COLO829 (cell line): ENCODE results near the gene KLF17.

ENCODE experiments used
- DNase-seq: peaks from one replicate; pipeline ENCODE4 v3.0.0; 2012; ENCODE audit warnings: low spot score

Gene KLF17

GRCh38 chr1:44118682-44119081 lies at the start of gene KLF17:
Gene KLF17 (plus strand): TSS chr1:44118821. CDS start chr1:44118908, 87 bp downstream.
- DNase-seq: no peak

GRCh38 chr1:44071461-44071860 lies 47.2 kb upstream of the KLF17 start:
- DNase-seq: no peak

GRCh38 chr1:44072204-44072603 lies 46.4 kb upstream of the KLF17 start:
- peak; percentile 81 for DNase-seq

GRCh38 chr1:44072821-44073220 lies 45.8 kb upstream of the KLF17 start:
- DNase-seq: no peak

- no peak for DNase-seq
Observed at GRCh38 chr1:44073528-44073927, 45.1 kb upstream of the KLF17 start.

GRCh38 chr1:44074415-44074814 lies 44.2 kb upstream of the KLF17 start:
- DNase-seq: no peak

- peak; percentile 74 for DNase-seq
Observed at GRCh38 chr1:44076066-44076465, 42.6 kb upstream of the KLF17 start.

- no peak for DNase-seq
Observed at GRCh38 chr1:44077421-44077820, 41.2 kb upstream of the KLF17 start.

- no peak for DNase-seq
Observed at GRCh38 chr1:44078104-44078503, 40.5 kb upstream of the KLF17 start.

- no peak for DNase-seq
Observed at GRCh38 chr1:44079566-44079965, 39.1 kb upstream of the KLF17 start.

- DNase-seq: peak; percentile 45
Observed at GRCh38 chr1:44084998-44085675, 33.5 kb upstream of the KLF17 start.

GRCh38 chr1:44086692-44087474 lies 31.7 kb upstream of the KLF17 start:
- DNase-seq: no peak

GRCh38 chr1:44089371-44090048 lies 29.1 kb upstream of the KLF17 start:
- no peak for DNase-seq

GRCh38 chr1:44090429-44091252 lies 28.0 kb upstream of the KLF17 start:
- no peak for DNase-seq

- DNase-seq: no peak
Observed at GRCh38 chr1:44094047-44094446, 24.6 kb upstream of the KLF17 start.

- DNase-seq: no peak
Observed at GRCh38 chr1:44100183-44100868, 18.3 kb upstream of the KLF17 start.

- DNase-seq: no peak
Observed at GRCh38 chr1:44101328-44101727, 17.3 kb upstream of the KLF17 start.

GRCh38 chr1:44103270-44104131 lies 15.1 kb upstream of the KLF17 start:
- no peak for DNase-seq

GRCh38 chr1:44105810-44106209 lies 12.8 kb upstream of the KLF17 start:
- no peak for DNase-seq

- no peak for DNase-seq
Observed at GRCh38 chr1:44108241-44108640, 10.4 kb upstream of the KLF17 start.

GRCh38 chr1:44108971-44109370 lies 9.7 kb upstream of the KLF17 start:
- DNase-seq: no peak
